CD4-positive, CD25-positive, alpha-beta regulatory T cell (primary cell): ENCODE results near the gene STARD3. TPM values are rescaled to one million over a fixed set of nuclear protein-coding genes. Genes with fewer than 3 reads are reported as not detected.

Experiments
- ATAC-seq, 2 donors: fragments of 150-1000 bp; cut with Tn5 transposase; one replicate each; pipeline ENCODE4 v1.10.0; 2021; ENCODE audit warnings: low read depth in 2 of 2, moderate number of reproducible peaks in 2 of 2, moderate library complexity in 1 of 2
- DNase-seq, 3 donors: peaks; one replicate each; pipeline versions ENCODE4 v3.0.0 to v3.0.0-alpha.2; 2012 to 2022; ENCODE audit warnings: mixed read lengths in 1 of 3
- H3K27ac ChIP-seq: one replicate; pipeline ENCODE4 v1.7.0; 2013; ENCODE audit warnings: mild to moderate bottlenecking, low read length; ENCODE audit not compliant: insufficient read depth, poor library complexity, severe bottlenecking
- H3K27me3 ChIP-seq: one replicate; pipeline ENCODE4 v1.7.0; 2013; ENCODE audit warnings: low read length; ENCODE audit not compliant: control insufficient read depth, insufficient read depth
- H3K36me3 ChIP-seq: one replicate; pipeline ENCODE4 v1.7.0; 2013; ENCODE audit warnings: mild to moderate bottlenecking, low read length, moderate library complexity; ENCODE audit not compliant: control insufficient read depth, insufficient read depth
- H3K4me1 ChIP-seq: 2 replicates; pipeline ENCODE4 v1.7.0; 2013; ENCODE audit warnings: mild to moderate bottlenecking, low read length; ENCODE audit not compliant: insufficient read depth, control insufficient read depth, poor library complexity, severe bottlenecking
- H3K4me3 ChIP-seq: one replicate; pipeline ENCODE4 v1.7.0; 2013; ENCODE audit warnings: low read depth, mild to moderate bottlenecking, low read length, moderate library complexity
- H3K9me3 ChIP-seq, 2 experiments: 1 replicate in 1 of 2; 2 replicates in 1 of 2; pipeline ENCODE4 v1.7.0; 2013; ENCODE audit warnings: low read length in 2 of 2, mild to moderate bottlenecking in 1 of 2, moderate library complexity in 1 of 2; ENCODE audit not compliant: control insufficient read depth in 2 of 2
- H3K27ac Mint-ChIP-seq, 3 donors: one replicate each; pipeline ENCODE4 v1.8.0; 2020 to 2022; ENCODE audit warnings: mild to moderate bottlenecking in 3 of 3, mixed read lengths in 3 of 3, moderate library complexity in 2 of 3
- H3K27me3 Mint-ChIP-seq: one replicate; pipeline ENCODE4 v1.8.0; 2022; ENCODE audit warnings: mild to moderate bottlenecking, mixed read lengths
- H3K36me3 Mint-ChIP-seq: one replicate; pipeline ENCODE4 v1.8.0; 2020; ENCODE audit warnings: mixed read lengths
- H3K4me1 Mint-ChIP-seq, 4 donors: one replicate each; pipeline ENCODE4 v1.8.0; 2020 to 2022; ENCODE audit warnings: mixed read lengths in 4 of 4, mild to moderate bottlenecking in 1 of 4
- H3K4me3 Mint-ChIP-seq, 4 donors: one replicate each; pipeline ENCODE4 v1.8.0; 2020 to 2022; ENCODE audit warnings: mild to moderate bottlenecking in 4 of 4, mixed read lengths in 4 of 4, moderate library complexity in 3 of 4
- H3K9me3 Mint-ChIP-seq, 7 donors: one replicate each; pipeline ENCODE4 v1.8.0; 2020 to 2022; ENCODE audit warnings: mixed read lengths in 7 of 7, mild to moderate bottlenecking in 3 of 7, moderate library complexity in 2 of 7
- polyA plus RNA-seq, 4 donors: library from polyadenylated mRNA; unstranded; fragments of 300-500 nt; fragmentation: Illumina TruSeq; gene quantifications; one replicate each; pipeline ENCODE4 v1.2.3, GENCODE V29; 2021
- total RNA-seq: library from RNA; stranded (reverse); gene quantifications from one replicate; pipeline ENCODE4 v1.2.3, GENCODE V29; 2022

Gene STARD3
- total and polyA plus RNA-seq, 5 donors from 2014 or later, result 45.4 to 95.9 (median 46.7) TPM

GRCh38 chr17:39640591-39641031 lies 3.7 kb downstream of the STARD3 start:
- peak overlapping the region in 1 of 3 donors; percentile 41 for H3K27ac Mint-ChIP-seq
- H3K27ac ChIP-seq, result no peak overlapping the region
- no peak for DNase-seq
- H3K9me3 Mint-ChIP-seq, result no peaks in the 10 kb centered on the region
- H3K4me3 Mint-ChIP-seq, result peak overlapping the region in 3 of 4 donors; percentile 21 to 70 (median 52)
- no peak overlapping the region for H3K4me3 ChIP-seq
- H3K36me3 Mint-ChIP-seq, result peaks cover 6% of the 10 kb centered on the region
- H3K27me3 ChIP-seq, result no peaks in the 10 kb centered on the region
- peaks cover 5% of the 10 kb centered on the region for H3K36me3 ChIP-seq
- peaks cover 52% of the 10 kb centered on the region for H3K4me1 ChIP-seq
- H3K4me1 Mint-ChIP-seq, result peaks cover 6 to 83% (median 52%) of the 10 kb centered on the region in 4 donors
- no peaks in the 10 kb centered on the region for H3K9me3 ChIP-seq
- H3K27me3 Mint-ChIP-seq, result no peaks in the 10 kb centered on the region
- no peak for ATAC-seq

- peak overlapping the region in 1 of 3 donors; percentile 55 for H3K27ac Mint-ChIP-seq
- DNase-seq, result no peak
- H3K27ac ChIP-seq, result no peak overlapping the region
- peaks cover 50% of the 10 kb centered on the region for H3K4me1 ChIP-seq
- peaks cover 6 to 88% (median 51%) of the 10 kb centered on the region in 4 donors for H3K4me1 Mint-ChIP-seq
- peaks cover 6% of the 10 kb centered on the region for H3K36me3 Mint-ChIP-seq
- no peaks in the 10 kb centered on the region for H3K9me3 ChIP-seq
- H3K27me3 Mint-ChIP-seq, result no peaks in the 10 kb centered on the region
- no peak for ATAC-seq
- H3K4me3 Mint-ChIP-seq, result peak overlapping the region in 2 of 4 donors; percentile 21 to 70
- no peaks in the 10 kb centered on the region for H3K9me3 Mint-ChIP-seq
- no peaks in the 10 kb centered on the region for H3K27me3 ChIP-seq
- peaks cover 6% of the 10 kb centered on the region for H3K36me3 ChIP-seq
- no peak overlapping the region for H3K4me3 ChIP-seq
Measured at GRCh38 chr17:39641097-39641496, 4.2 kb downstream of the STARD3 start.

GRCh38 chr17:39641883-39642282 lies 4.9 kb downstream of the STARD3 start:
- H3K9me3 Mint-ChIP-seq, result no peaks in the 10 kb centered on the region
- Histone ChIP-seq H3K27ac (no peak overlapping the region), H3K36me3 (peaks cover 8% of the 10 kb centered on the region), H3K27me3 (no peaks in the 10 kb centered on the region), H3K9me3 (no peaks in the 10 kb centered on the region), H3K4me1 (peaks cover 42% of the 10 kb centered on the region), H3K4me3 (no peak overlapping the region)
- H3K4me3 Mint-ChIP-seq, result peak overlapping the region in 2 of 4 donors; percentile 22 to 59
- no peak for ATAC-seq
- H3K36me3 Mint-ChIP-seq, result peaks cover 6% of the 10 kb centered on the region
- H3K27ac Mint-ChIP-seq, result peak overlapping the region in 1 of 3 donors; percentile 77
- H3K27me3 Mint-ChIP-seq, result no peaks in the 10 kb centered on the region
- no peak for DNase-seq
- peaks cover 6 to 81% (median 49%) of the 10 kb centered on the region in 4 donors for H3K4me1 Mint-ChIP-seq

- H3K4me1 ChIP-seq, result peaks cover 41% of the 10 kb centered on the region
- H3K27ac Mint-ChIP-seq, result peak overlapping the region in 2 of 3 donors; percentile 64 to 78
- H3K27me3 Mint-ChIP-seq, result no peaks in the 10 kb centered on the region
- no peak for ATAC-seq
- no peak overlapping the region for H3K4me3 Mint-ChIP-seq
- no peaks in the 10 kb centered on the region for H3K9me3 ChIP-seq
- peaks cover 6% of the 10 kb centered on the region for H3K36me3 Mint-ChIP-seq
- no peak overlapping the region for H3K27ac ChIP-seq
- no peaks in the 10 kb centered on the region for H3K27me3 ChIP-seq
- H3K9me3 Mint-ChIP-seq, result no peaks in the 10 kb centered on the region
- DNase-seq, result no peak
- H3K4me1 Mint-ChIP-seq, result peaks cover 6 to 78% (median 48%) of the 10 kb centered on the region in 4 donors
- peaks cover 8% of the 10 kb centered on the region for H3K36me3 ChIP-seq
- no peak overlapping the region for H3K4me3 ChIP-seq
Measured at GRCh38 chr17:39642291-39643074, 5.5 kb downstream of the STARD3 start.

GRCh38 chr17:39643271-39643670 lies 6.3 kb downstream of the STARD3 start:
- no peak for DNase-seq
- peak overlapping the region in 2 of 3 donors; percentile 64 to 78 for H3K27ac Mint-ChIP-seq
- no peaks in the 10 kb centered on the region for H3K27me3 ChIP-seq
- H3K9me3 Mint-ChIP-seq, result no peaks in the 10 kb centered on the region
- peaks cover 8% of the 10 kb centered on the region for H3K36me3 ChIP-seq
- H3K27me3 Mint-ChIP-seq, result no peaks in the 10 kb centered on the region
- peaks cover 0 to 73% (median 41%) of the 10 kb centered on the region in 4 donors for H3K4me1 Mint-ChIP-seq
- H3K27ac ChIP-seq, result no peak overlapping the region
- peak overlapping the region in 1 of 4 donors; percentile 13 for H3K4me3 Mint-ChIP-seq
- peaks cover 6% of the 10 kb centered on the region for H3K36me3 Mint-ChIP-seq
- ATAC-seq, result no peak
- peaks cover 33% of the 10 kb centered on the region for H3K4me1 ChIP-seq
- H3K4me3 ChIP-seq, result no peak overlapping the region
- H3K9me3 ChIP-seq, result no peaks in the 10 kb centered on the region

- no peaks in the 10 kb centered on the region for H3K27me3 ChIP-seq
- DNase-seq (no peak), ATAC-seq (no peak)
- Mint-ChIP-seq H3K4me3 (no peak overlapping the region), H3K9me3 (no peaks in the 10 kb centered on the region), H3K4me1 (peaks cover 0 to 64% (median 32%) of the 10 kb centered on the region in 4 donors), H3K27ac (no peak overlapping the region), H3K27me3 (no peaks in the 10 kb centered on the region), H3K36me3 (peaks cover 15% of the 10 kb centered on the region)
- no peak overlapping the region for H3K27ac ChIP-seq
- H3K9me3 ChIP-seq, result no peaks in the 10 kb centered on the region
- no peaks in the 10 kb centered on the region for H3K4me1 ChIP-seq
- H3K4me3 ChIP-seq, result no peak overlapping the region
- peaks cover 6% of the 10 kb centered on the region for H3K36me3 ChIP-seq
Measured at GRCh38 chr17:39647256-39647655, 10.3 kb downstream of the STARD3 start.

GRCh38 chr17:39648616-39649366 lies 11.8 kb downstream of the STARD3 start:
- H3K4me1 ChIP-seq, result peaks cover 3% of the 10 kb centered on the region
- ATAC-seq (no peak), DNase-seq (no peak)
- H3K4me3 Mint-ChIP-seq, result peak overlapping the region in 1 of 4 donors; percentile 35
- peak overlapping the region in 1 of 3 donors; percentile 34 for H3K27ac Mint-ChIP-seq
- H3K4me3 ChIP-seq, result no peak overlapping the region
- no peaks in the 10 kb centered on the region for H3K9me3 ChIP-seq
- peaks cover 0 to 56% (median 31%) of the 10 kb centered on the region in 4 donors for H3K4me1 Mint-ChIP-seq
- H3K27me3 ChIP-seq, result no peaks in the 10 kb centered on the region
- H3K27me3 Mint-ChIP-seq, result no peaks in the 10 kb centered on the region
- H3K27ac ChIP-seq, result no peak overlapping the region
- no peaks in the 10 kb centered on the region for H3K9me3 Mint-ChIP-seq
- H3K36me3 Mint-ChIP-seq, result peaks cover 12% of the 10 kb centered on the region
- peaks cover 5% of the 10 kb centered on the region for H3K36me3 ChIP-seq
